IMR-90 (cell line): ENCODE results near the gene RNGTT. TPM values are rescaled to one million over a fixed set of nuclear protein-coding genes. Genes with fewer than 3 reads are reported as not detected.

ENCODE experiments used
- ATAC-seq: fragments of 200-7000 bp; cut with Tn5 transposase; 2 replicates; pipeline ENCODE4 v1.9.1; 2020; ENCODE audit warnings: low read depth, mild to moderate bottlenecking, moderate library complexity
- BruUV-seq: library from RNA; stranded (reverse); fragments of 400-500 nt; replicated peaks from 2 replicates; lab custom pipeline; 2021; lab: Mats Ljungman, UMichigan
- CTCF ChIA-PET: fragments of 300-600 bp; formaldehyde crosslinking; extraction: SDS; loops from one replicate; lab custom pipeline; 2021; ENCODE audit warnings: antibody characterized with exemption; lab: Yijun Ruan, JAX
- POLR2A ChIA-PET: fragments of 300-600 bp; sonication (Branson Sonifier 250); formaldehyde crosslinking; loops from one replicate; lab custom pipeline; 2022; ENCODE audit warnings: antibody characterized with exemption; ENCODE audit not compliant: unreplicated experiment; lab: Charles Lee
- DNase-seq: peaks from one replicate; pipeline ENCODE4 v3.0.0; 2013
- H2AFZ ChIP-seq: replicated peaks from 2 replicates; pipeline ENCODE3; 2013; ENCODE audit warnings: low read length, mild to moderate bottlenecking; ENCODE audit not compliant: poor library complexity
- H2AK5ac ChIP-seq: 2 replicates; pipeline ENCODE4 v1.6.1; 2013; ENCODE audit warnings: low read depth, low read length, inconsistent platforms
- H2AK9ac ChIP-seq: replicated peaks from 2 replicates; pipeline ENCODE3; 2013; ENCODE audit warnings: mild to moderate bottlenecking, low read depth, low read length, moderate library complexity; ENCODE audit not compliant: poor library complexity
- H2BK120ac ChIP-seq: 2 replicates; pipeline ENCODE4 v1.6.1; 2013; ENCODE audit warnings: low read depth, low read length, inconsistent platforms
- H2BK15ac ChIP-seq: 3 replicates; pipeline ENCODE4 v1.6.1; 2013; ENCODE audit warnings: low read depth, low read length, inconsistent platforms
- H2BK20ac ChIP-seq: 2 replicates; pipeline ENCODE4 v1.6.1; 2013; ENCODE audit warnings: low read depth, mild to moderate bottlenecking, inconsistent platforms, low read length, moderate library complexity
- H2BK5ac ChIP-seq: 2 replicates; pipeline ENCODE4 v1.6.1; 2013; ENCODE audit warnings: mild to moderate bottlenecking, low read depth, low read length, inconsistent platforms; ENCODE audit not compliant: poor library complexity, severe bottlenecking
- H3K14ac ChIP-seq: replicated peaks from 2 replicates; pipeline ENCODE4 v1.6.1; 2013; ENCODE audit warnings: low read depth, low read length, inconsistent platforms
- H3K18ac ChIP-seq: 2 replicates; pipeline ENCODE4 v1.6.1; 2013; ENCODE audit warnings: low read depth, low read length, control low read depth
- H3K23ac ChIP-seq: 2 replicates; pipeline ENCODE4 v1.6.1; 2013; ENCODE audit warnings: low read depth, low read length, inconsistent platforms
- H3K27ac ChIP-seq: 2 replicates; pipeline ENCODE4 v1.5.1; 2013; ENCODE audit warnings: mild to moderate bottlenecking, control low read depth, low read length; ENCODE audit not compliant: insufficient read depth
- H3K27me3 ChIP-seq: 2 replicates; pipeline ENCODE4 v1.6.1; 2013; ENCODE audit warnings: low read length; ENCODE audit not compliant: control insufficient read depth, insufficient read depth
- H3K36me3 ChIP-seq: 2 replicates; pipeline ENCODE4 v1.6.1; 2013; ENCODE audit warnings: low read length, mixed read lengths; ENCODE audit not compliant: control insufficient read depth, insufficient read depth
- H3K4ac ChIP-seq: 2 replicates; pipeline ENCODE4 v1.6.1; 2013; ENCODE audit warnings: low read depth, low read length, inconsistent platforms
- H3K4me1 ChIP-seq: 2 replicates; pipeline ENCODE4 v1.6.1; 2013; ENCODE audit warnings: low read length, mixed read lengths; ENCODE audit not compliant: control insufficient read depth, insufficient read depth
- H3K4me2 ChIP-seq: 2 replicates; pipeline ENCODE4 v1.6.1; 2013; ENCODE audit warnings: low read depth, mild to moderate bottlenecking, control low read depth, low read length, moderate library complexity
- H3K4me3 ChIP-seq: 2 replicates; pipeline ENCODE4 v1.5.1; 2013; ENCODE audit warnings: low read depth, mild to moderate bottlenecking, control low read depth, low read length, moderate library complexity; ENCODE audit not compliant: insufficient read depth
- H3K56ac ChIP-seq: 2 replicates; pipeline ENCODE4 v1.6.1; 2013; ENCODE audit warnings: low read length, inconsistent platforms; ENCODE audit not compliant: insufficient read depth; ENCODE audit errors: extremely low read depth
- H3K79me1 ChIP-seq, 2 experiments: 2 replicates each; pipeline ENCODE4 v1.6.1; 2013; ENCODE audit warnings: low read length in 2 of 2, inconsistent platforms in 1 of 2, low read depth in 1 of 2
- H3K9ac ChIP-seq: 2 replicates; pipeline ENCODE4 v1.6.1; 2013; ENCODE audit warnings: low read depth, low read length, control low read depth
- H3K9me1 ChIP-seq: 2 replicates; pipeline ENCODE4 v1.6.1; 2013; ENCODE audit warnings: low read length, inconsistent platforms; ENCODE audit not compliant: insufficient read depth
- H3K9me3 ChIP-seq: 2 replicates; pipeline ENCODE4 v1.6.1; 2013; ENCODE audit warnings: low read length; ENCODE audit not compliant: control insufficient read depth, insufficient read depth
- H4K20me1 ChIP-seq: 2 replicates; pipeline ENCODE4 v1.6.1; 2013; ENCODE audit warnings: low read length, inconsistent platforms; ENCODE audit not compliant: insufficient read depth
- H4K5ac ChIP-seq: 2 replicates; pipeline ENCODE4 v1.6.1; 2013; ENCODE audit warnings: mild to moderate bottlenecking, low read depth, low read length, control low read depth
- H4K8ac ChIP-seq, 2 experiments: 2 replicates each; pipeline ENCODE4 v1.6.1; 2013; ENCODE audit warnings: low read depth in 2 of 2, low read length in 2 of 2, control low read depth in 1 of 2, inconsistent platforms in 1 of 2
- H4K91ac ChIP-seq: 2 replicates; pipeline ENCODE4 v1.6.1; 2013; ENCODE audit warnings: low read depth, low read length, inconsistent platforms; ENCODE audit not compliant: insufficient read depth
- BHLHE40 ChIP-seq: fragments of 150-350 bp; IDR thresholded peaks from 2 replicates; pipeline ENCODE4 v1.6.1; 2016; ENCODE audit warnings: mild to moderate bottlenecking, low read depth, low read length
- CEBPB ChIP-seq: IDR thresholded peaks from 2 replicates; pipeline ENCODE4 v1.6.1; 2012; ENCODE audit warnings: low read depth, low read length, improper control_type of control experiment
- CHD1 ChIP-seq: IDR thresholded peaks from 2 replicates; pipeline ENCODE4 v1.6.1; 2012; ENCODE audit warnings: low read depth, low read length, improper control_type of control experiment
- CTCF ChIP-seq: conservative IDR thresholded peaks from 2 replicates; pipeline ENCODE4 v1.5.1; 2012; ENCODE audit warnings: mild to moderate bottlenecking, low read depth, low read length, improper control_type of control experiment
- ELK1 ChIP-seq: fragments of 150-350 bp; IDR thresholded peaks from 2 replicates; pipeline ENCODE4 v1.6.1; 2016; ENCODE audit warnings: low read depth, mild to moderate bottlenecking, low read length, moderate library complexity, borderline replicate concordance
- FOS ChIP-seq: fragments of 150-350 bp; IDR thresholded peaks from 2 replicates; pipeline ENCODE4 v1.6.1; 2016; ENCODE audit warnings: low read depth, low read length
- MAFK ChIP-seq: IDR thresholded peaks from 2 replicates; pipeline ENCODE4 v1.6.1; 2012; ENCODE audit warnings: low read depth, low read length, improper control_type of control experiment
- MAZ ChIP-seq: IDR thresholded peaks from 2 replicates; pipeline ENCODE4 v1.6.1; 2012; ENCODE audit warnings: low read depth, mild to moderate bottlenecking, low read length, improper control_type of control experiment, moderate library complexity, borderline replicate concordance
- MXI1 ChIP-seq: IDR thresholded peaks from 2 replicates; pipeline ENCODE4 v1.6.1; 2012; ENCODE audit warnings: low read depth, mild to moderate bottlenecking, low read length, moderate library complexity, borderline replicate concordance
- NFE2L2 ChIP-seq: fragments of 150-350 bp; IDR thresholded peaks from 2 replicates; pipeline ENCODE4 v1.6.1; 2016; ENCODE audit warnings: low read depth, mild to moderate bottlenecking, low read length
- POLR2A ChIP-seq: IDR thresholded peaks from 2 replicates; pipeline ENCODE4 v1.6.1; 2012; ENCODE audit warnings: mild to moderate bottlenecking, low read depth, low read length
- RAD21 ChIP-seq: IDR thresholded peaks from 2 replicates; pipeline ENCODE4 v1.6.1; 2012; ENCODE audit warnings: low read length, improper control_type of control experiment
- RCOR1 ChIP-seq: IDR thresholded peaks from 2 replicates; pipeline ENCODE4 v1.6.1; 2012; ENCODE audit warnings: mild to moderate bottlenecking, low read length, improper control_type of control experiment; ENCODE audit not compliant: insufficient replicate concordance
- RFX5 ChIP-seq: IDR thresholded peaks from 2 replicates; pipeline ENCODE4 v1.8.0; 2012; ENCODE audit warnings: low read depth, mild to moderate bottlenecking, low read length, moderate library complexity
- SMC3 ChIP-seq: fragments of 150-350 bp; IDR thresholded peaks from 2 replicates; pipeline ENCODE4 v1.6.1; 2016; ENCODE audit warnings: low read depth, mild to moderate bottlenecking, antibody characterized with exemption, low read length, moderate library complexity
- USF2 ChIP-seq: fragments of 150-350 bp; IDR thresholded peaks from 2 replicates; pipeline ENCODE4 v1.6.1; 2017; ENCODE audit warnings: mild to moderate bottlenecking, antibody characterized with exemption, low read length, low read depth
- WGBS, 2 experiments: methylation state at CpG; one replicate each; pipeline versions ENCODE4 v1.1.5 to v1.1.7; 2013; ENCODE audit warnings: missing lambda C conversion rate in 2 of 2; ENCODE audit not compliant: insufficient read length in 1 of 2; ENCODE audit errors: extremely low coverage in 2 of 2; 5-methylcytosine and 5-hydroxymethylcytosine counted together
- dilution Hi-C: fragments of 300-500 bp; cut with HindIII; formaldehyde crosslinking; loops from one replicate; pipeline ENCODE4 v1.14.3; 2018; ENCODE audit warnings: low sequenced_read_pairs; ENCODE audit not compliant: unreplicated experiment
- in situ Hi-C: fragments of 300-500 bp; cut with MboI; formaldehyde crosslinking; loops from 3 replicates; pipeline ENCODE4 v1.14.3; 2019; ENCODE audit warnings: low sequenced_read_pairs, inconsistent platforms, mixed read lengths
- intact Hi-C: fragments of 100-400 bp; cut with micrococcal nuclease; formaldehyde crosslinking; loops from 2 replicates; pipeline ENCODE4 v1.10.0; 2022
- polyA plus RNA-seq, 3 experiments: library from polyadenylated mRNA; depleted of rRNA; stranded (reverse); fragments of >200 nt; gene quantifications; 2 replicates each; pipeline ENCODE4 v1.2.3, GENCODE V29; 2012; ENCODE audit warnings: low replicate concordance in 1 of 3
- total RNA-seq: library from RNA; depleted of rRNA; stranded (reverse); fragments of >200 nt; gene quantifications from 2 replicates; pipeline ENCODE4 v1.2.3, GENCODE V29; 2012

Gene RNGTT
- total and polyA plus RNA-seq, 2 of the 4 experiments (the other 2 are of a cell fraction), result 5.4 to 21.7 TPM

GRCh38 chr6:89008001-89008814 lies 44.8 kb upstream of the RNGTT start:
- Histone ChIP-seq H2AK9ac (no peak overlapping the region), H3K4ac (no peak overlapping the region), H3K9ac (no peak overlapping the region), H3K27ac (no peak overlapping the region), H3K4me2 (no peak overlapping the region), H2AK5ac (no peak overlapping the region), H3K27me3 (no peaks in the 10 kb centered on the region), H3K18ac (no peak overlapping the region), H2BK120ac (no peak overlapping the region), H3K79me1 (no peaks in the 10 kb centered on the region), H4K20me1 (no peaks in the 10 kb centered on the region), H3K9me1 (no peaks in the 10 kb centered on the region), H3K56ac (no peak overlapping the region), H3K4me1 (no peaks in the 10 kb centered on the region), H4K8ac (no peak overlapping the region), H2BK20ac (no peak overlapping the region), H2AFZ (no peak overlapping the region), H2BK15ac (no peak overlapping the region), H3K9me3 (no peaks in the 10 kb centered on the region), H3K23ac (no peak overlapping the region), H3K4me3 (no peak overlapping the region), H4K91ac (no peak overlapping the region), H3K14ac (no peak overlapping the region), H2BK5ac (no peak overlapping the region), H3K36me3 (no peaks in the 10 kb centered on the region), H4K5ac (no peak overlapping the region)
- ChIA-PET POLR2A (no interaction called here), CTCF (no interaction called here)
- WGBS, 2 experiments, result 70% methylated on average over 2 of the region's 8 CpGs; no CpG with 5 or more reads in 1 of the 2 experiments
- no TSS peak for BruUV-seq
- ATAC-seq (no peak), DNase-seq (no peak)
- intact Hi-C loops (no loop called here), dilution Hi-C loops (no loop called here), in situ Hi-C loops (no loop called here)
- TF ChIP-seq RAD21, result no peak
- TF ChIP-seq CEBPB, result no peak
- TF ChIP-seq SMC3, result no peak
- no peak for TF ChIP-seq CHD1
- TF ChIP-seq ELK1, result no peak
- no peak for TF ChIP-seq POLR2A
- no peak for TF ChIP-seq MXI1
- TF ChIP-seq BHLHE40, result no peak
- no peak for TF ChIP-seq MAZ
- TF ChIP-seq MAFK, result no peak
- TF ChIP-seq FOS, result no peak
- no peak for TF ChIP-seq NFE2L2
- TF ChIP-seq RCOR1, result no peak
- TF ChIP-seq USF2, result no peak
- TF ChIP-seq RFX5, result no peak
- TF ChIP-seq CTCF, result no peak
